GM23338 (cell line): ENCODE data around the gene CTCFL. TPM values are rescaled to one million over a fixed set of nuclear protein-coding genes. Genes with fewer than 3 reads are reported as not detected.

Experiments
- ATAC-seq: fragments of 200-7000 bp; cut with Tn5 transposase; 3 replicates; pipeline ENCODE4 v1.9.1; 2020
- DNase-seq: peaks from one replicate; pipeline ENCODE4 v3.0.0-alpha.2; 2015; ENCODE audit warnings: low spot score
- H2AFZ ChIP-seq: fragments of 200-600 bp; sonication (generic); 2 replicates; pipeline ENCODE4 v1.8.0; 2016; ENCODE audit warnings: antibody characterized with exemption, mild to moderate bottlenecking, moderate library complexity
- H3F3A ChIP-seq: fragments of 200-600 bp; sonication (generic); replicated peaks from 2 replicates; pipeline ENCODE4 v1.8.0; 2017; ENCODE audit warnings: antibody characterized with exemption, mixed run types, low read depth
- H3K27ac ChIP-seq: fragments of 200-600 bp; sonication (generic); 2 replicates; pipeline ENCODE4 v1.6.1; 2016; ENCODE audit warnings: low read depth
- H3K27me3 ChIP-seq: fragments of 200-600 bp; sonication (generic); 2 replicates; pipeline ENCODE4 v1.8.0; 2016; ENCODE audit warnings: mild to moderate bottlenecking, mixed run types, moderate library complexity; ENCODE audit not compliant: insufficient read depth
- H3K36me3 ChIP-seq: fragments of 200-600 bp; sonication (generic); 2 replicates; pipeline ENCODE4 v1.8.0; 2016; ENCODE audit warnings: mild to moderate bottlenecking; ENCODE audit not compliant: insufficient read depth
- H3K4me1 ChIP-seq: fragments of 200-600 bp; sonication (generic); 2 replicates; pipeline ENCODE4 v1.8.0; 2016; ENCODE audit warnings: mild to moderate bottlenecking, moderate library complexity; ENCODE audit not compliant: insufficient read depth
- H3K4me2 ChIP-seq: fragments of 200-600 bp; sonication (generic); 2 replicates; pipeline ENCODE4 v1.7.1; 2017; ENCODE audit warnings: mixed run types
- H3K4me3 ChIP-seq: fragments of 200-600 bp; sonication (generic); 2 replicates; pipeline ENCODE4 v1.6.1; 2016; ENCODE audit warnings: mixed run types
- H3K79me2 ChIP-seq: fragments of 200-600 bp; sonication (generic); replicated peaks from 2 replicates; pipeline ENCODE4 v1.8.0; 2017; ENCODE audit warnings: mild to moderate bottlenecking; ENCODE audit not compliant: insufficient read depth
- H3K9me2 ChIP-seq: fragments of 200-600 bp; sonication (generic); 2 replicates; pipeline ENCODE4 v1.8.0; 2017; ENCODE audit not compliant: insufficient read depth
- H4K20me1 ChIP-seq: fragments of 200-600 bp; sonication (generic); replicated peaks from 2 replicates; pipeline ENCODE4 v1.8.0; 2017; ENCODE audit warnings: mild to moderate bottlenecking; ENCODE audit not compliant: insufficient read depth
- H3K27ac Mint-ChIP-seq: 2 replicates; pipeline ENCODE4 v1.8.0; 2020; ENCODE audit warnings: inconsistent platforms, mild to moderate bottlenecking, moderate library complexity, mixed read lengths
- H3K27me3 Mint-ChIP-seq: 3 replicates; pipeline ENCODE4 v1.8.0; 2022; ENCODE audit warnings: low read depth, mild to moderate bottlenecking, moderate library complexity, mixed read lengths, inconsistent platforms; ENCODE audit not compliant: insufficient read depth, poor library complexity
- H3K36me3 Mint-ChIP-seq: 3 replicates; pipeline ENCODE4 v1.8.0; 2021; ENCODE audit warnings: low read depth, mild to moderate bottlenecking, inconsistent platforms, moderate library complexity, mixed read lengths
- H3K4me1 Mint-ChIP-seq: 3 replicates; pipeline ENCODE4 v1.8.0; 2020; ENCODE audit warnings: mild to moderate bottlenecking, inconsistent platforms, mixed read lengths
- H3K4me3 Mint-ChIP-seq: 3 replicates; pipeline ENCODE4 v1.8.0; 2021; ENCODE audit warnings: moderate library complexity, mild to moderate bottlenecking, inconsistent platforms, mixed read lengths
- H3K9me3 Mint-ChIP-seq: 3 replicates; pipeline ENCODE4 v1.8.0; 2020; ENCODE audit warnings: moderate library complexity, mild to moderate bottlenecking, inconsistent platforms, mixed read lengths
- CREB1 ChIP-seq: fragments of 250-450 bp; sonication (Bioruptor Pico); IDR thresholded peaks from 2 replicates; pipeline ENCODE4 v1.5.0; 2020; ENCODE audit warnings: low read depth, mild to moderate bottlenecking, moderate library complexity
- CTCF ChIP-seq, 2 experiments: fragments of 200-600 bp in 1 of 2; sonication (generic) in 1 of 2; conservative IDR thresholded peaks; 2 replicates each; pipeline versions ENCODE4 v1.5.1 to v1.6.1; 2016 to 2017; ENCODE audit warnings: antibody characterized with exemption in 2 of 2, low read depth in 2 of 2, mild to moderate bottlenecking in 2 of 2, moderate library complexity in 1 of 2
- EZH2 ChIP-seq: fragments of 200-600 bp; sonication (generic); IDR thresholded peaks from one replicate; pipeline ENCODE4 v1.8.0; 2017; ENCODE audit warnings: antibody characterized with exemption, mild to moderate bottlenecking, low read depth; ENCODE audit not compliant: unreplicated experiment
- EZH2phosphoT487 ChIP-seq: fragments of 200-600 bp; sonication (generic); IDR thresholded peaks from one replicate; pipeline ENCODE4 v1.8.1; 2018; ENCODE audit warnings: antibody characterized with exemption; ENCODE audit not compliant: unreplicated experiment
- JUNB ChIP-seq: IDR thresholded peaks from one replicate; pipeline ENCODE4 v1.6.1; 2016; ENCODE audit warnings: antibody characterized with exemption; ENCODE audit not compliant: unreplicated experiment
- NANOG ChIP-seq: IDR thresholded peaks from 2 replicates; pipeline ENCODE4 v1.6.1; 2016; ENCODE audit warnings: antibody characterized with exemption, borderline replicate concordance
- POLR2AphosphoS5 ChIP-seq: IDR thresholded peaks from 2 replicates; pipeline ENCODE4 v1.6.1; 2016; ENCODE audit warnings: antibody characterized with exemption, low read depth
- REST ChIP-seq: IDR thresholded peaks from one replicate; pipeline ENCODE4 v1.6.1; 2018; ENCODE audit warnings: antibody characterized with exemption; ENCODE audit not compliant: unreplicated experiment
- STAT1 ChIP-seq: IDR thresholded peaks from one replicate; pipeline ENCODE4 v1.6.1; 2016; ENCODE audit warnings: antibody characterized with exemption; ENCODE audit not compliant: unreplicated experiment
- ZNF114 ChIP-seq: fragments of 250-450 bp; sonication (Bioruptor Pico); IDR thresholded peaks from 2 replicates; pipeline ENCODE4 v1.5.0; 2020; ENCODE audit warnings: mild to moderate bottlenecking, moderate library complexity
- ZNF331 ChIP-seq: fragments of 250-450 bp; sonication (Bioruptor Pico); IDR thresholded peaks from 2 replicates; pipeline ENCODE4 v1.5.0; 2020; ENCODE audit warnings: low read depth, mild to moderate bottlenecking, moderate library complexity
- ZNF462 ChIP-seq: fragments of 250-450 bp; sonication (Bioruptor Pico); IDR thresholded peaks from 2 replicates; pipeline ENCODE4 v1.5.0; 2020; ENCODE audit warnings: mild to moderate bottlenecking, moderate library complexity
- polyA plus RNA-seq: library from polyadenylated mRNA; unstranded; fragments of >200 nt; fragmentation: Nextera tagmentation; extraction: Ambion mirVana; gene quantifications from 2 replicates; pipeline ENCODE4 v1.2.1, GENCODE V29; 2016
- total RNA-seq: library from RNA; depleted of rRNA; stranded (reverse); fragments of >200 nt; shearing (Covaris generic); gene quantifications from 2 replicates; pipeline ENCODE4 v1.2.3, GENCODE V29; 2014
- TF ChIP-seq, protein P1 (sequence below): IDR thresholded peaks from 2 replicates; pipeline ENCODE4 v1.6.1; 2016; ENCODE audit warnings: antibody characterized with exemption

The CTCFL gene
- total and polyA plus RNA-seq, 2 experiments from 2014 or later, result 0.55 to 1.4 TPM

DNA sequence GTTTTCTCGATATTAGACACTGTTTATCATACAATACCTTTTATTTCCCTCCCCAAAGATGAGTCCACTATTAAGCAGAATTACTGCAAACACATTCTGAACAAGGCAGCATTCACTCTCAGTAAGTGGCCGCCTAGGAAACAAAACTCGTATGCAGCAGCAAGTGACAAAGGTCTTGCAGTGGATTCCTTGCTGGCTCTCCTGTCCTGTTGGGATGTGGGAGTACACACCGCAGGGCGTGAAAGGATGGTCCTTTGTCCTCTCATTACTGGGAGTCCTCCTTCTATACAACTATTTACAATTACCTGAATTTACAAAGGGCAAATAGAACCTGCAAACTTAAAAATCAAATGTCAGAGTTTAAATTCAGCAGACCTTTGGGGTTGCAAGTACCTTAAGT lies 16.1 kb downstream of the CTCFL start:
- H3K9me3 Mint-ChIP-seq, result no peaks in the 10 kb centered on the region
- TF ChIP-seq JUNB, result no peak
- no peak for TF ChIP-seq EZH2
- no peak for TF ChIP-seq CTCF (conservative IDR thresholded peaks at IDR 0.05; ENCODE audit: low read depth in 2 of 2)
- no peak for TF ChIP-seq REST
- no peak for TF ChIP-seq ZNF331 (CRISPR knock-in tag)
- TF ChIP-seq POLR2AphosphoS5, result no peak
- TF ChIP-seq EZH2phosphoT487, result no peak
- no peak for TF ChIP-seq ZNF114 (CRISPR knock-in tag)
- TF ChIP-seq CREB1 (CRISPR knock-in tag), result no peak
- TF ChIP-seq ZNF462 (CRISPR knock-in tag), result no peak
- no peak for TF ChIP-seq STAT1
- TF ChIP-seq NANOG, result no peak
- TF ChIP-seq, protein P1, sequence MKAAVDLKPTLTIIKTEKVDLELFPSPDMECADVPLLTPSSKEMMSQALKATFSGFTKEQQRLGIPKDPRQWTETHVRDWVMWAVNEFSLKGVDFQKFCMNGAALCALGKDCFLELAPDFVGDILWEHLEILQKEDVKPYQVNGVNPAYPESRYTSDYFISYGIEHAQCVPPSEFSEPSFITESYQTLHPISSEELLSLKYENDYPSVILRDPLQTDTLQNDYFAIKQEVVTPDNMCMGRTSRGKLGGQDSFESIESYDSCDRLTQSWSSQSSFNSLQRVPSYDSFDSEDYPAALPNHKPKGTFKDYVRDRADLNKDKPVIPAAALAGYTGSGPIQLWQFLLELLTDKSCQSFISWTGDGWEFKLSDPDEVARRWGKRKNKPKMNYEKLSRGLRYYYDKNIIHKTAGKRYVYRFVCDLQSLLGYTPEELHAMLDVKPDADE, result no peak
- Histone ChIP-seq H3K27ac (no peak overlapping the region), H2AFZ (no peak overlapping the region), H3K4me2 (no peak overlapping the region), H3K4me1 (peaks cover 9% of the 10 kb centered on the region), H3K27me3 (no peaks in the 10 kb centered on the region), H3F3A (no peaks in the 10 kb centered on the region), H3K9me2 (0 out of 2 replicates have a peak, but pooled peaks cover 3% of the 10 kb centered on the region), H4K20me1 (no peaks in the 10 kb centered on the region), H3K4me3 (no peak overlapping the region), H3K36me3 (no peaks in the 10 kb centered on the region), H3K79me2 (no peaks in the 10 kb centered on the region)
- no peak overlapping the region for H3K4me3 Mint-ChIP-seq
- H3K27me3 Mint-ChIP-seq, result peaks cover 2% of the 10 kb centered on the region
- no peak overlapping the region for H3K27ac Mint-ChIP-seq
- no peaks in the 10 kb centered on the region for H3K36me3 Mint-ChIP-seq
- no peak for ATAC-seq
- H3K4me1 Mint-ChIP-seq, result peaks cover 20% of the 10 kb centered on the region
- no peak for DNase-seq
